MM.1S (cell line): ENCODE results near the gene OSTF1.

Experiments used
- DNase-seq: peaks from one replicate; pipeline ENCODE4 v3.0.0-alpha.2; 2015
- H2AFZ ChIP-seq: fragments of 300-600 bp; sonication (generic); 2 replicates; pipeline ENCODE4 v1.6.0; 2016; ENCODE audit warnings: antibody characterized with exemption, low read length
- H3F3A ChIP-seq: fragments of 300-600 bp; sonication (generic); 2 replicates; pipeline ENCODE4 v1.6.1; 2016; ENCODE audit warnings: mild to moderate bottlenecking, antibody characterized with exemption, low read length, moderate library complexity, mixed read lengths; ENCODE audit not compliant: insufficient read depth
- H3K27ac ChIP-seq: fragments of 300-600 bp; sonication (generic); 2 replicates; pipeline ENCODE4 v1.5.1; 2016; ENCODE audit warnings: mild to moderate bottlenecking, low read length
- H3K27me3 ChIP-seq: fragments of 300-600 bp; sonication (generic); replicated peaks from 2 replicates; pipeline ENCODE4 v1.6.0; 2016; ENCODE audit warnings: low read length; ENCODE audit not compliant: insufficient read depth
- H3K36me3 ChIP-seq: fragments of 300-600 bp; sonication (generic); replicated peaks from 2 replicates; pipeline ENCODE4 v1.6.1; 2016; ENCODE audit warnings: mild to moderate bottlenecking, low read length, mixed read lengths; ENCODE audit not compliant: insufficient read depth
- H3K4me1 ChIP-seq: fragments of 300-600 bp; sonication (generic); 2 replicates; pipeline ENCODE4 v1.6.1; 2016; ENCODE audit warnings: low read length, mixed read lengths
- H3K4me2 ChIP-seq: fragments of 300-600 bp; sonication (generic); 2 replicates; pipeline ENCODE4 v1.6.0; 2016; ENCODE audit warnings: low read depth, low read length
- H3K4me3 ChIP-seq: fragments of 300-600 bp; sonication (generic); 2 replicates; pipeline ENCODE4 v1.5.1; 2016; ENCODE audit warnings: low read length, mixed read lengths
- H3K79me2 ChIP-seq: fragments of 300-600 bp; sonication (generic); 2 replicates; pipeline ENCODE4 v1.6.1; 2016; ENCODE audit warnings: mixed run types, low read length, mixed read lengths
- H3K9ac ChIP-seq: fragments of 300-600 bp; sonication (generic); 2 replicates; pipeline ENCODE4 v1.6.1; 2016; ENCODE audit warnings: low read length, mixed read lengths
- H3K9me2 ChIP-seq: fragments of 300-600 bp; sonication (generic); replicated peaks from 2 replicates; pipeline ENCODE4 v1.6.1; 2016; ENCODE audit warnings: mild to moderate bottlenecking, low read length, mixed read lengths; ENCODE audit not compliant: insufficient read depth
- H3K9me3 ChIP-seq: fragments of 300-600 bp; sonication (generic); replicated peaks from 2 replicates; pipeline ENCODE4 v1.6.1; 2016; ENCODE audit warnings: mild to moderate bottlenecking, low read length, mixed read lengths; ENCODE audit not compliant: insufficient read depth
- H4K20me1 ChIP-seq: fragments of 300-600 bp; sonication (generic); 2 replicates; pipeline ENCODE4 v1.6.1; 2016; ENCODE audit warnings: mild to moderate bottlenecking, low read length, moderate library complexity, mixed read lengths; ENCODE audit not compliant: insufficient read depth
- EZH2 ChIP-seq: fragments of 300-600 bp; sonication (generic); optimal IDR thresholded peaks from 2 replicates; pipeline ENCODE3; 2017; ENCODE audit warnings: low read depth, mild to moderate bottlenecking, antibody characterized with exemption, low read length, mixed read lengths
- EZH2phosphoT487 ChIP-seq: fragments of 300-600 bp; sonication (generic); IDR thresholded peaks from 2 replicates; pipeline ENCODE4 v1.6.1; 2018; ENCODE audit warnings: antibody characterized with exemption, low read length
- TF ChIP-seq, protein P1 (sequence below): fragments of 300-600 bp; sonication (generic); IDR thresholded peaks from 2 replicates; pipeline ENCODE4 v1.5.1; 2016; ENCODE audit warnings: antibody characterized with exemption, low read length, mixed read lengths

OSTF1 gene

DNA sequence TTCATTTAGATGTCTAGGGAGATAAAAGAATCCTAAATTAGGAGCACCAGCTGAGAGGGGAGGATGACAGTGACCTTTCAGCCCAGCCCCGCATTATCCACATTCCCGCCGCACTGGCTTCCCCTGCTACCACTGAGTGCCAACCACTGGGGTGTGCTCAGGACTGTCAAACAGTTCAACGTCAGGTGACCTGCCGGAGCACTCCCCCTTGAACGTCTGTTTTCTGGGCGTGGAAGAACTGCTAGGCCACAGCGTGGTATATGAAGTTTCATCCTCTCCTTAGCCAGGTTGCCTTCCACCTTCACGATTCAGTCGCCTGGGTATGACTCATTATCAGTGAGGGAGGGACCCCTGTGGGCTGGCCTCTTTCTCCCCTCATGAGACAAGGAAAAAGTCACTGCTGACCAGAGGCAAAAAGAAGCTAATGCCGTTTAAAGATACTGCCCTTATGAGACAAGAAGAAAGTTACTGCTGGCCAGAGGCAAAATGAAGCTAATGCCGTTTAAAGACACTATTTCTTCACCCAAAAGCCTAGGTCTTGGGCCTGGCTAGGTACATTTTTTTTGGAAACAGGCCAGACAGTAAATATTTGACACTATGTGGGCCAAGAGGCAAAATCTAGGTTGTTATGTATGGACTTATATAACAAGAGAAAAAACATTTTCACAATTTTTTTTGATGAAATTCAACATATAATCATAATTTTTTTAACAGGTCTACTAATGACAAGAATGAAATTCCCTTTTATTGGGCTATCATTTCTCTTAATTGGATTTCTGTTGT, 4.9 kb upstream of the OSTF1 start:
- Histone ChIP-seq H3F3A (peaks cover 17% of the 10 kb centered on the region), H3K9me2 (no peaks in the 10 kb centered on the region), H3K27ac (no peak overlapping the region), H4K20me1 (no peaks in the 10 kb centered on the region), H3K9me3 (no peaks in the 10 kb centered on the region), H3K4me1 (peaks cover 12% of the 10 kb centered on the region; the same call in 1 of the 2 replicates), H3K9ac (no peak overlapping the region), H3K4me3 (no peak overlapping the region), H3K27me3 (no peaks in the 10 kb centered on the region), H3K36me3 (no peaks in the 10 kb centered on the region), H3K4me2 (no peak overlapping the region), H2AFZ (no peak overlapping the region), H3K79me2 (peaks cover 28% of the 10 kb centered on the region)
- DNase-seq: no peak
- TF ChIP-seq, protein P1, sequence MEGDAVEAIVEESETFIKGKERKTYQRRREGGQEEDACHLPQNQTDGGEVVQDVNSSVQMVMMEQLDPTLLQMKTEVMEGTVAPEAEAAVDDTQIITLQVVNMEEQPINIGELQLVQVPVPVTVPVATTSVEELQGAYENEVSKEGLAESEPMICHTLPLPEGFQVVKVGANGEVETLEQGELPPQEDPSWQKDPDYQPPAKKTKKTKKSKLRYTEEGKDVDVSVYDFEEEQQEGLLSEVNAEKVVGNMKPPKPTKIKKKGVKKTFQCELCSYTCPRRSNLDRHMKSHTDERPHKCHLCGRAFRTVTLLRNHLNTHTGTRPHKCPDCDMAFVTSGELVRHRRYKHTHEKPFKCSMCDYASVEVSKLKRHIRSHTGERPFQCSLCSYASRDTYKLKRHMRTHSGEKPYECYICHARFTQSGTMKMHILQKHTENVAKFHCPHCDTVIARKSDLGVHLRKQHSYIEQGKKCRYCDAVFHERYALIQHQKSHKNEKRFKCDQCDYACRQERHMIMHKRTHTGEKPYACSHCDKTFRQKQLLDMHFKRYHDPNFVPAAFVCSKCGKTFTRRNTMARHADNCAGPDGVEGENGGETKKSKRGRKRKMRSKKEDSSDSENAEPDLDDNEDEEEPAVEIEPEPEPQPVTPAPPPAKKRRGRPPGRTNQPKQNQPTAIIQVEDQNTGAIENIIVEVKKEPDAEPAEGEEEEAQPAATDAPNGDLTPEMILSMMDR: no peak
- TF ChIP-seq EZH2phosphoT487: no peak
- TF ChIP-seq EZH2: no peak

DNA sequence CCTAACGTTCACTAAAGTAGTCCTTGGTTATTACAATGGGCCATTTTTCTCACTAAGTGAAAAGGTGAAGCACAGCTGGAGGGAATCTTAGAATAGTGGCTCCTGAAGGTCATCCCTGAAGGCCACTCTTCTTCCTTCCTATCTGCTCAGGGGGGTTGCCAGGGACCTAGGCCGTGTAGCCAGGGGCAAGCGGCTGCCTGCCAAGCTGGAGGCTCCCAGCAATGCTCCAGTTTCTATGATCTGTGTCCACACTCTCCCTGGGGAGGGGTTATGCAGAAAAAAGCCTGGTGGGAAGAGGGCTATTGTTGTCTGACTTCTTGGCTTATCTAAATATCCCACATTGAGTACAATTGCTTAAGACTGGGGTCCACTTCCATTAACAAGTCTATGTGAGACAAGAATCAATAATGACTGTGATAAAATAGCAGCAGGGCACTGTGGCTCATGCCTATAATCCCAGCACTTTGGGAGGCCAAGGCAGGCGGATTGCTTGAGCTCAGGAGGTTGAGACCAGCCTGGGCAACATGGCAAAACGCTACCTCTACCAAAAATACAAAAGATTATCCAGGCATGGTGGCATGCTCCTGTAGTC, 4.1 kb upstream of the OSTF1 start:
- Histone ChIP-seq H3K4me3 (no peak overlapping the region), H3K79me2 (peaks cover 31% of the 10 kb centered on the region), H2AFZ (no peak overlapping the region), H3F3A (peaks cover 25% of the 10 kb centered on the region), H3K9me3 (no peaks in the 10 kb centered on the region), H3K4me2 (no peak overlapping the region), H3K27me3 (no peaks in the 10 kb centered on the region), H3K9ac (no peak overlapping the region), H3K27ac (no peak overlapping the region), H3K36me3 (no peaks in the 10 kb centered on the region), H4K20me1 (no peaks in the 10 kb centered on the region), H3K4me1 (peaks cover 12% of the 10 kb centered on the region; the same call in 1 of the 2 replicates), H3K9me2 (no peaks in the 10 kb centered on the region)
- TF ChIP-seq, protein P1: no peak
- TF ChIP-seq EZH2phosphoT487 (no peak), EZH2 (no peak)
- DNase-seq: no peak

- H3K4me2 ChIP-seq: peak overlapping the region; percentile 73
- DNase-seq: no peak
- H3K27ac ChIP-seq: peak overlapping the region; percentile 98; the same call in 1 of the 2 replicates
- H3K4me1 ChIP-seq: peaks cover 18% of the 10 kb centered on the region
- TF ChIP-seq, protein P1: no peak
- no peak for TF ChIP-seq EZH2
- TF ChIP-seq EZH2phosphoT487: no peak
- H3F3A ChIP-seq: peaks cover 27% of the 10 kb centered on the region
- H3K36me3 ChIP-seq: no peaks in the 10 kb centered on the region
- no peaks in the 10 kb centered on the region for H4K20me1 ChIP-seq
- peak overlapping the region; percentile 99; the same call in 1 of the 2 replicates for H3K9ac ChIP-seq
- H3K27me3 ChIP-seq: no peaks in the 10 kb centered on the region
- peak overlapping the region; percentile 88 for H3K4me3 ChIP-seq
- peaks cover 46% of the 10 kb centered on the region for H3K79me2 ChIP-seq
- no peak overlapping the region for H2AFZ ChIP-seq
- H3K9me2 ChIP-seq: no peaks in the 10 kb centered on the region
- no peaks in the 10 kb centered on the region for H3K9me3 ChIP-seq
These were observed 2.7 kb upstream of the OSTF1 start for GRCh38 chr9:75085640-75086039.
